ENCODE data around the gene STX16. TPM values are rescaled to one million over a fixed set of nuclear protein-coding genes. Genes with fewer than 3 reads are reported as not detected.

Gene STX16
- total and polyA plus RNA-seq, 2 of the 13 experiments (the other 11 are each of a cell fraction or from before 2014, with no cell fraction given), result 28.0 to 72.7 TPM

- TF ChIP-seq ATF2 (CRISPR knock-in tag; IDR thresholded peaks at IDR 0.05), result no peak
- no peak for TF ChIP-seq SYNCRIP (IDR thresholded peaks at IDR 0.05; ENCODE audit: insufficient read depth, low read depth, low read length)
- no peak for TF ChIP-seq E2F1 (CRISPR knock-in tag; IDR thresholded peaks at IDR 0.05)
- TF ChIP-seq ZNF142 (CRISPR knock-in tag; IDR thresholded peaks at IDR 0.05), result no peak
- TF ChIP-seq ZNF124 (CRISPR knock-in tag; IDR thresholded peaks at IDR 0.05), result no peak
- TF ChIP-seq ZNF3 (CRISPR knock-in tag; IDR thresholded peaks at IDR 0.05), result no peak
- TF ChIP-seq ZBTB14 (CRISPR knock-in tag; IDR thresholded peaks at IDR 0.05), result no peak
- TF ChIP-seq MEF2D (CRISPR knock-in tag; IDR thresholded peaks at IDR 0.05), result no peak
- no peak for TF ChIP-seq ZNF747 (CRISPR knock-in tag; IDR thresholded peaks at IDR 0.05; ENCODE audit: borderline replicate concordance)
Observed at GRCh38 chr20:58660855-58661597, 9.9 kb downstream of the STX16 start (continued).
